Mesenchymal stem cell (in vitro differentiated cells and primary cell): ENCODE data around the gene UBQLN1.

Experiments
- DNase-seq: peaks from one replicate; pipeline ENCODE4 v3.0.0-alpha.2; 2013
- H2AFZ ChIP-seq: one replicate; pipeline ENCODE4 v1.6.1; 2013; ENCODE audit warnings: low read depth, mild to moderate bottlenecking, control low read depth, inconsistent platforms, low read length, moderate library complexity
- H2AK5ac ChIP-seq: 2 replicates; pipeline ENCODE4 v1.6.1; 2013; ENCODE audit warnings: low read length, moderate library complexity, mild to moderate bottlenecking, inconsistent platforms; ENCODE audit not compliant: severe bottlenecking
- H2BK120ac ChIP-seq: one replicate; pipeline ENCODE4 v1.6.1; 2013; ENCODE audit warnings: low read depth, mild to moderate bottlenecking, inconsistent platforms, low read length, moderate library complexity
- H2BK12ac ChIP-seq, 2 experiments: one replicate each; pipeline ENCODE4 v1.6.1; 2013; ENCODE audit warnings: inconsistent platforms in 2 of 2, low read length in 2 of 2, mild to moderate bottlenecking in 2 of 2, moderate library complexity in 2 of 2, control low read depth in 1 of 2
- H2BK15ac ChIP-seq: one replicate; pipeline ENCODE4 v1.6.1; 2013; ENCODE audit warnings: mild to moderate bottlenecking, low read depth, inconsistent platforms; ENCODE audit not compliant: poor library complexity, severe bottlenecking
- H2BK5ac ChIP-seq: 2 replicates; pipeline ENCODE4 v1.6.1; 2013; ENCODE audit warnings: low read depth, mild to moderate bottlenecking, low read length, control low read depth, inconsistent platforms; ENCODE audit not compliant: poor library complexity, severe bottlenecking
- H3K14ac ChIP-seq, 2 experiments: one replicate each; pipeline ENCODE4 v1.6.1; 2013; ENCODE audit warnings: inconsistent platforms in 2 of 2, low read length in 2 of 2, control low read depth in 1 of 2, mild to moderate bottlenecking in 1 of 2, moderate library complexity in 1 of 2
- H3K18ac ChIP-seq, 2 experiments: one replicate each; pipeline ENCODE4 v1.6.1; 2013; ENCODE audit warnings: inconsistent platforms in 2 of 2, low read length in 2 of 2, control low read depth in 1 of 2, low read depth in 1 of 2, mild to moderate bottlenecking in 1 of 2
- H3K23ac ChIP-seq, 2 experiments: one replicate each; pipeline ENCODE4 v1.6.1; 2013; ENCODE audit warnings: inconsistent platforms in 2 of 2, low read length in 2 of 2, mild to moderate bottlenecking in 2 of 2, moderate library complexity in 2 of 2, control low read depth in 1 of 2
- H3K27ac ChIP-seq: 2 replicates; pipeline ENCODE4 v1.5.1; 2013; ENCODE audit warnings: mild to moderate bottlenecking, moderate library complexity, low read length, control low read depth, inconsistent platforms; ENCODE audit not compliant: poor library complexity, severe bottlenecking
- H3K27me3 ChIP-seq, 2 experiments: 2 replicates each; pipeline versions ENCODE4 v1.6.1 to v1.7.0; 2013; ENCODE audit warnings: low read length in 2 of 2, mild to moderate bottlenecking in 2 of 2, moderate library complexity in 2 of 2, control low read depth in 1 of 2, inconsistent platforms in 1 of 2; ENCODE audit not compliant: control insufficient read depth in 1 of 2, insufficient read depth in 1 of 2
- H3K36me3 ChIP-seq, 2 experiments: 2 replicates each; pipeline versions ENCODE4 v1.6.1 to v1.7.0; 2013; ENCODE audit warnings: low read length in 2 of 2, control low read depth in 1 of 2, inconsistent platforms in 1 of 2, low read depth in 1 of 2, mild to moderate bottlenecking in 1 of 2; ENCODE audit not compliant: insufficient read depth in 2 of 2, control insufficient read depth in 1 of 2
- H3K4ac ChIP-seq, 2 experiments: one replicate each; pipeline ENCODE4 v1.6.1; 2013; ENCODE audit warnings: inconsistent platforms in 2 of 2, low read length in 2 of 2, mild to moderate bottlenecking in 2 of 2, moderate library complexity in 2 of 2, control low read depth in 1 of 2, low read depth in 1 of 2
- H3K4me1 ChIP-seq: 2 replicates; pipeline ENCODE4 v1.6.1; 2013; ENCODE audit warnings: low read depth, low read length, control low read depth; ENCODE audit not compliant: control insufficient read depth, insufficient read depth
- H3K4me2 ChIP-seq: 2 replicates; pipeline ENCODE4 v1.6.1; 2013; ENCODE audit warnings: low read length, mild to moderate bottlenecking, inconsistent platforms; ENCODE audit not compliant: poor library complexity, severe bottlenecking
- H3K4me3 ChIP-seq, 2 experiments: 2 replicates each; pipeline versions ENCODE4 v1.5.1 to v1.7.0; 2013; ENCODE audit warnings: low read length in 2 of 2, mild to moderate bottlenecking in 2 of 2, control low read depth in 1 of 2, low read depth in 1 of 2; ENCODE audit not compliant: insufficient read depth in 1 of 2
- H3K79me1 ChIP-seq: replicated peaks from 2 replicates; pipeline ENCODE4 v1.6.1; 2013; ENCODE audit warnings: mild to moderate bottlenecking, control low read depth, low read length, inconsistent platforms; ENCODE audit not compliant: poor library complexity, severe bottlenecking
- H3K9ac ChIP-seq: 2 replicates; pipeline ENCODE4 v1.7.0; 2013; ENCODE audit warnings: mild to moderate bottlenecking, low read length, moderate library complexity
- H3K9me3 ChIP-seq: 2 replicates; pipeline ENCODE4 v1.7.0; 2013; ENCODE audit warnings: mild to moderate bottlenecking, low read length; ENCODE audit not compliant: control insufficient read depth
- H4K8ac ChIP-seq: one replicate; pipeline ENCODE4 v1.6.1; 2013; ENCODE audit warnings: inconsistent platforms, mild to moderate bottlenecking, low read length, moderate library complexity
- H4K91ac ChIP-seq: one replicate; pipeline ENCODE4 v1.6.1; 2013; ENCODE audit warnings: mild to moderate bottlenecking, low read length, inconsistent platforms
- whole genome bisulfite sequencing: methylation state at CpG from one replicate; pipeline ENCODE4 v1.1.7; 2013; ENCODE audit warnings: mixed read lengths; 5-methylcytosine and 5-hydroxymethylcytosine counted together

UBQLN1 gene

DNA sequence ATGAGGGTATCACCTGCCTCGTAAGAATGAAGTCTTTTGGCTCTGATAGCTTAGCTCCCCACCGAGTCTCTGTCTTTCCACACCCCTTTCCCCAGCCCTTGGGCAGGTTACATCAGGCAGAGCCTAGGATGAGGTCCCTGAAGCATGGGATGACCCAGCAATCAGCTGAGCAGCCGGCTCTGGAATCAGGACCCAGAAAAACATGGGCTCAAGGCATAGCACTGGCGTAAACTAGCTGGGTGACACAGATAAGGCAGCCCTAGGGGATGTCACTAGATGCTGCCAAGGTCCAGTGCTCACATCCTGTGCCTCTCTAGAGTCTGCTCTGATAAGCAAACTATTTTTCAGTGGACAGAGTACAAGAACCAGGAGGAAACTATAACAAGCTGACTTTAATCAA, 58.2 kb downstream of the UBQLN1 start:
- Histone ChIP-seq H3K79me1 (peaks cover 15% of the 10 kb centered on the region), H3K36me3 (peaks cover 24 to 64% of the 10 kb centered on the region in 2 experiments), H3K9ac (no peak overlapping the region), H2BK120ac (no peak overlapping the region), H3K27me3 (no peaks in the 10 kb centered on the region), H2BK5ac (no peak overlapping the region), H3K14ac (no peak overlapping the region), H2BK12ac (no peak overlapping the region), H3K4me1 (no peaks in the 10 kb centered on the region), H2BK15ac (no peak overlapping the region), H2AK5ac (no peak overlapping the region), H3K9me3 (no peaks in the 10 kb centered on the region), H3K4me2 (no peak overlapping the region), H3K18ac (no peak overlapping the region), H3K27ac (no peak overlapping the region), H2AFZ (no peak overlapping the region), H4K8ac (peak overlapping the region; percentile 20), H3K4ac (no peak overlapping the region), H3K4me3 (no peak overlapping the region), H3K23ac (no peak overlapping the region), H4K91ac (no peak overlapping the region)
- 92% methylated on average over 4 of the region's 4 CpGs for WGBS
- DNase-seq, result no peak

- Histone ChIP-seq H3K27ac (no peak overlapping the region), H2BK15ac (no peak overlapping the region), H3K4ac (no peak overlapping the region), H3K4me2 (no peak overlapping the region), H3K4me1 (no peaks in the 10 kb centered on the region), H3K79me1 (peaks cover 15% of the 10 kb centered on the region), H3K27me3 (no peaks in the 10 kb centered on the region), H3K4me3 (no peak overlapping the region), H2AFZ (no peak overlapping the region), H2BK12ac (no peak overlapping the region), H3K23ac (no peak overlapping the region), H3K9me3 (no peaks in the 10 kb centered on the region), H2AK5ac (no peak overlapping the region), H4K8ac (no peak overlapping the region), H2BK5ac (no peak overlapping the region), H3K36me3 (peaks cover 24 to 62% of the 10 kb centered on the region in 2 experiments), H3K18ac (no peak overlapping the region), H2BK120ac (no peak overlapping the region), H4K91ac (no peak overlapping the region), H3K9ac (no peak overlapping the region), H3K14ac (no peak overlapping the region)
- WGBS, result 43% methylated on average over 7 of the region's 8 CpGs
- DNase-seq, result peak; percentile 43
These were observed 58.7 kb downstream of the UBQLN1 start for GRCh38 chr9:83649080-83649479.

- peaks cover 29 to 58% of the 10 kb centered on the region in 2 experiments for H3K36me3 ChIP-seq
- WGBS, result 74% methylated on average over 8 of the region's 8 CpGs
- no peak overlapping the region for H4K91ac ChIP-seq
- H3K27ac ChIP-seq, result no peak overlapping the region
- no peak overlapping the region for H3K9ac ChIP-seq
- no peak overlapping the region for H4K8ac ChIP-seq
- no peak overlapping the region for H3K4me3 ChIP-seq
- H2BK15ac ChIP-seq, result no peak overlapping the region
- H3K14ac ChIP-seq, result no peak overlapping the region
- no peaks in the 10 kb centered on the region for H3K4me1 ChIP-seq
- H2AK5ac ChIP-seq, result no peak overlapping the region
- no peak overlapping the region for H2BK5ac ChIP-seq
- H3K9me3 ChIP-seq, result no peaks in the 10 kb centered on the region
- no peaks in the 10 kb centered on the region for H3K27me3 ChIP-seq
- H2AFZ ChIP-seq, result no peak overlapping the region
- no peak overlapping the region for H2BK120ac ChIP-seq
- no peak for DNase-seq
- peaks cover 13% of the 10 kb centered on the region for H3K79me1 ChIP-seq
- H3K18ac ChIP-seq, result no peak overlapping the region
- H3K23ac ChIP-seq, result no peak overlapping the region
- no peak overlapping the region for H3K4me2 ChIP-seq
- H2BK12ac ChIP-seq, result no peak overlapping the region
- no peak overlapping the region for H3K4ac ChIP-seq
These were observed 61.1 kb downstream of the UBQLN1 start for GRCh38 chr9:83646500-83647239.

GRCh38 chr9:83642793-83643192, 65.0 kb downstream of the UBQLN1 start:
- Histone ChIP-seq H2BK12ac (no peak overlapping the region), H3K9ac (no peak overlapping the region), H3K4ac (no peak overlapping the region), H2AFZ (no peak overlapping the region), H3K79me1 (peaks cover 5% of the 10 kb centered on the region), H3K4me2 (no peak overlapping the region), H4K91ac (no peak overlapping the region), H3K4me3 (no peak overlapping the region), H2BK15ac (no peak overlapping the region), H3K9me3 (no peaks in the 10 kb centered on the region), H3K4me1 (no peaks in the 10 kb centered on the region), H3K36me3 (peaks cover 20 to 42% of the 10 kb centered on the region in 2 experiments), H2BK5ac (no peak overlapping the region), H2BK120ac (no peak overlapping the region), H3K23ac (no peak overlapping the region), H3K27me3 (no peaks in the 10 kb centered on the region), H3K14ac (no peak overlapping the region), H3K18ac (no peak overlapping the region), H4K8ac (no peak overlapping the region), H3K27ac (no peak overlapping the region), H2AK5ac (no peak overlapping the region)
- WGBS, result 99% methylated on average over 4 of the region's 4 CpGs
- no peak for DNase-seq
